OCI-LY7 (cell line): ENCODE measurements around the gene SCD.

Experiments used
- CTCF ChIP-seq: fragments of 200-600 bp; sonication (generic); conservative IDR thresholded peaks from 2 replicates; pipeline ENCODE4 v1.5.1; 2014; ENCODE audit warnings: mild to moderate bottlenecking, antibody characterized with exemption, low read length, moderate library complexity, mixed read lengths
- EZH2phosphoT487 ChIP-seq: fragments of 200-600 bp; sonication (generic); IDR thresholded peaks from 2 replicates; pipeline ENCODE4 v1.6.1; 2018; ENCODE audit warnings: low read depth, borderline replicate concordance, mild to moderate bottlenecking, mixed run types, antibody characterized with exemption, low read length, moderate library complexity, mixed read lengths

GRCh38 chr10:100370714-100371481, 23.9 kb downstream of the SCD start:
- no peak for TF ChIP-seq CTCF
- TF ChIP-seq EZH2phosphoT487: no peak
